OCI-LY1 (cell line): ENCODE data around the gene TACSTD2.

Experiments used
- H2AFZ ChIP-seq: fragments of 200-600 bp; sonication (generic), shearing (Covaris generic); 2 replicates; pipeline ENCODE4 v1.6.0; 2014; ENCODE audit warnings: antibody characterized with exemption, mild to moderate bottlenecking, low read length
- H3F3A ChIP-seq: fragments of 200-600 bp; sonication (generic), shearing (Covaris generic); 2 replicates; pipeline ENCODE4 v1.6.0; 2014; ENCODE audit warnings: mild to moderate bottlenecking, antibody characterized with exemption, low read length, moderate library complexity; ENCODE audit not compliant: insufficient read depth
- H3K27ac ChIP-seq: fragments of 200-600 bp; sonication (generic); 2 replicates; pipeline ENCODE4 v1.5.1; 2014; ENCODE audit warnings: low read length, mixed run types, mild to moderate bottlenecking, low read depth; ENCODE audit not compliant: poor library complexity, severe bottlenecking
- H3K27me3 ChIP-seq: fragments of 200-600 bp; sonication (generic); 2 replicates; pipeline ENCODE4 v1.6.0; 2014; ENCODE audit warnings: antibody characterized with exemption, mild to moderate bottlenecking, low read length, moderate library complexity; ENCODE audit not compliant: insufficient read depth
- H3K36me3 ChIP-seq: fragments of 200-600 bp; sonication (generic); 2 replicates; pipeline ENCODE4 v1.6.1; 2014; ENCODE audit warnings: mild to moderate bottlenecking, antibody characterized with exemption, low read length, moderate library complexity, mixed read lengths; ENCODE audit not compliant: insufficient read depth
- H3K4me1 ChIP-seq: fragments of 200-600 bp; sonication (generic); 2 replicates; pipeline ENCODE4 v1.5.1; 2014; ENCODE audit warnings: mild to moderate bottlenecking, low read length, moderate library complexity; ENCODE audit not compliant: insufficient read depth, severe bottlenecking
- H3K4me2 ChIP-seq: fragments of 200-600 bp; sonication (generic), shearing (Covaris generic); 2 replicates; pipeline ENCODE4 v1.6.1; 2014; ENCODE audit warnings: low read length
- H3K4me3 ChIP-seq: fragments of 200-600 bp; sonication (generic); 2 replicates; pipeline ENCODE4 v1.5.1; 2014; ENCODE audit warnings: low read length, low read depth, mild to moderate bottlenecking, mixed read lengths; ENCODE audit not compliant: poor library complexity, severe bottlenecking
- H3K79me2 ChIP-seq: fragments of 200-600 bp; shearing (Covaris generic); 2 replicates; pipeline ENCODE4 v1.6.1; 2016; ENCODE audit warnings: mixed run types, low read length, mixed read lengths; ENCODE audit not compliant: insufficient read depth
- H3K9ac ChIP-seq: fragments of 200-600 bp; sonication (generic), shearing (Covaris generic); 2 replicates; pipeline ENCODE4 v1.6.1; 2014; ENCODE audit warnings: mild to moderate bottlenecking, low read length, mixed read lengths
- H3K9me2 ChIP-seq: fragments of 200-600 bp; sonication (generic), shearing (Covaris generic); 2 replicates; pipeline ENCODE4 v1.6.1; 2014; ENCODE audit warnings: low read depth, mild to moderate bottlenecking, low read length, mixed read lengths
- H3K9me3 ChIP-seq: fragments of 200-600 bp; shearing (Covaris generic); 2 replicates; pipeline ENCODE4 v1.6.1; 2014; ENCODE audit warnings: low read length, mixed read lengths
- H4K20me1 ChIP-seq: fragments of 200-600 bp; sonication (generic), shearing (Covaris generic); 2 replicates; pipeline ENCODE4 v1.6.0; 2016; ENCODE audit warnings: mild to moderate bottlenecking, low read length; ENCODE audit not compliant: insufficient read depth
- CTCF ChIP-seq: fragments of 200-600 bp; sonication (generic), shearing (Covaris generic); IDR thresholded peaks from 2 replicates; pipeline ENCODE4 v1.5.1; 2017; ENCODE audit warnings: mild to moderate bottlenecking, antibody characterized with exemption, low read length, moderate library complexity, mixed read lengths
- EZH2 ChIP-seq: fragments of 200-600 bp; sonication (generic), shearing (Covaris generic); IDR thresholded peaks from 2 replicates; pipeline ENCODE4 v1.8.0; 2017; ENCODE audit warnings: borderline replicate concordance, mixed run types, mild to moderate bottlenecking, antibody characterized with exemption, low read length, moderate library complexity, mixed read lengths

Gene TACSTD2

GRCh38 chr1:58587667-58588066, 10.6 kb upstream of the TACSTD2 start:
- Histone ChIP-seq H2AFZ (no peak overlapping the region), H3F3A (no peaks in the 10 kb centered on the region), H3K4me1 (no peaks in the 10 kb centered on the region), H3K9me3 (no peaks in the 10 kb centered on the region), H3K4me2 (no peak overlapping the region), H3K36me3 (no peaks in the 10 kb centered on the region), H3K79me2 (no peaks in the 10 kb centered on the region), H3K9ac (no peak overlapping the region), H3K27me3 (no peaks in the 10 kb centered on the region), H4K20me1 (no peaks in the 10 kb centered on the region), H3K4me3 (no peak overlapping the region), H3K9me2 (no peaks in the 10 kb centered on the region), H3K27ac (no peak overlapping the region)
- TF ChIP-seq CTCF (no peak), EZH2 (no peak)

DNA sequence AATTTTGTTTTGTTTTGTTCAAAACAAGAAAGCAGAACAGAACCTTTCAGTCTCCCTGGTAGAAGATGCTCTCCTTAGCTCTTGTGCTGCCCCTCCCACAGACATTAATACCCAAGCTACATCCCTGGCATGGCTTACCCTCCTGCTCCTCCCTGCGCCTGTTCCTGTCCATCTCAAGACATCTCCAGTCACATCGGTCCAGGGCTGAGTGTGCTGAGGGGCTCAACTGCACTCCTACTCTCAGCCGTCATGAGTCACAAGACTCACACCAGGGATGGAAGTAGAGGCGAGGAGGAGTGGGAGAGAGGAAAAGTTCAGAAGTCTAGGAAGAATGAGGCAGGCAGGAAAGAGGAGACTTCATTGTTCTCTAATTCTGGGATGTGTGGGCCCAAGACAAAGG, 9.2 kb upstream of the TACSTD2 start:
- H3K9me2 ChIP-seq: no peaks in the 10 kb centered on the region
- no peak overlapping the region for H3K9ac ChIP-seq
- no peak overlapping the region for H2AFZ ChIP-seq
- TF ChIP-seq CTCF (no peak), EZH2 (no peak)
- H3K4me2 ChIP-seq: no peak overlapping the region
- no peaks in the 10 kb centered on the region for H3K4me1 ChIP-seq
- no peak overlapping the region for H3K27ac ChIP-seq
- H3K36me3 ChIP-seq: no peaks in the 10 kb centered on the region
- no peaks in the 10 kb centered on the region for H3K79me2 ChIP-seq
- no peaks in the 10 kb centered on the region for H3F3A ChIP-seq
- H4K20me1 ChIP-seq: no peaks in the 10 kb centered on the region
- no peaks in the 10 kb centered on the region for H3K27me3 ChIP-seq
- H3K4me3 ChIP-seq: no peak overlapping the region
- H3K9me3 ChIP-seq: no peaks in the 10 kb centered on the region

- Histone ChIP-seq H3K4me3 (no peak overlapping the region), H3K9me3 (no peaks in the 10 kb centered on the region), H3K27me3 (no peaks in the 10 kb centered on the region), H3K79me2 (no peaks in the 10 kb centered on the region), H4K20me1 (no peaks in the 10 kb centered on the region), H3K9ac (no peak overlapping the region), H3K27ac (no peak overlapping the region), H3K9me2 (no peaks in the 10 kb centered on the region), H3K36me3 (no peaks in the 10 kb centered on the region), H3K4me1 (no peaks in the 10 kb centered on the region), H2AFZ (no peak overlapping the region), H3F3A (no peaks in the 10 kb centered on the region), H3K4me2 (no peak overlapping the region)
- no peak for TF ChIP-seq CTCF
- TF ChIP-seq EZH2: no peak
These were observed 8.6 kb upstream of the TACSTD2 start for GRCh38 chr1:58585581-58586151.
